ENCODE data around the gene DLGAP4. TPM values are rescaled to one million over a fixed set of nuclear protein-coding genes. Genes with fewer than 3 reads are reported as not detected.

Gene DLGAP4
- polyA plus RNA-seq, 4 donors = 45.2 to 78.3 (median 64.8) TPM

- no peak for DNase-seq (ENCODE audit: low read depth in 4 of 4, low spot score in 2 of 4)
These were observed 1.5 kb downstream of the DLGAP4 start for GRCh38 chr20:36307412-36308325.

DNA sequence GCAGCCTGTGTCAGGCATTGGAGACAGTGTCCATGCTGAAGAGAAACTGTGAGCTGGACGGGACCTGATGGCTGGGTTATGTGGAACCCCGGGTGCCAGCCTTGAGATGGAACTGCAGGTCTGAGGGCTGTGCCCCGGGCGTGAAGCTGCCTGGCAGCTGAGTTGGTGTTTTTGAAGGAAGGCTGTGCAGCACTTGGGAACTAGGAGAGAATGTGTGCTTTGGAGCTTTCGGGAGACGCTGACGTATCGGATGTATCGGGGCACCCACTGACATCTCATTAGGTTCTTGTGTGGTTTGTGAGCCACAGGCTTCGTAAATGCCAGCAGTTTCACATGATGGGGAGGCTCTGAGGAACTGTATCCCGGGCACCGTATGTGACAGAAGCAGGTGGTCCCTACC lies 2.2 kb downstream of the DLGAP4 start:
- DNase-seq (ENCODE audit: low read depth in 4 of 4, low spot score in 2 of 4) = no peak

DNA sequence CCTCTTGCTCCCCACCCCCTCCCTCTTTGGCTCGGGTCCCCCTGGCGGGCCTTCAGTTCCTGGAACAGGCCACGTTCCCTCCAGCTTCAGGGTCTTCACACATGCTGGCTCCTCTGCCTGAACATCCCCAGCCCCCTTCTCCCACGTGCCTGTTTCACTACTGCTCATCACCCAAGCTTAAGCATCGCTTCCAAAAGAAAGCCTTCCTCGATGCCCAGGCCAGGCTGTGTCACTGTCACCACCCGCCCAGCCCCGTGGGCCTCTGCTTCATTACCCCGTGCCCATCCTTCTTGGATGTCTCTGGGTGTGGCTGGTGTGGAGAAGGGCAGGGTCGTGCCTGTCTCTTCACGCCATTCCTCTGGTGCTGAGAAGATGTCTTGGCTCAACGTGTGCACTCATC lies 2.8 kb downstream of the DLGAP4 start:
- no peak for DNase-seq (ENCODE audit: low read depth in 4 of 4, low spot score in 2 of 4)

DNA sequence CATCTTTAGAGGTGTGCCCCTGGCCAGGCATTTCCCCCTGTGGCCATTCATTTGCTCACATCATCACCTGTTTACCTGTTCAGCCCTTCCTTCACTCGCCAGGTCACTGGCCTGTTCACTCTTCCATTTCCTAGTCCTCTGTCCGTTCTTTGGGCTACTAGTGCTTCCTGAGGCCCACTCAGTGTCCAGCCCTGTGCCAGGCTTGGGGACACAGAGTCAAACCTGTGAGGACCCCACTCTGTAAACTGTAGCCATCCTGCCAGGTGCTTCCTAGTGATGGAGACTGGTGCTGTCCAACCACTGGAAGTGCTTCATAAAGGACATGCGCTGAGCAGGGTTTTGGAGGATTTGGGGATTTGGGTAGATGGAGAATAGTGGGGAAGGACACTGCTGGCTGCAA lies 3.5 kb downstream of the DLGAP4 start:
- no peak for DNase-seq (ENCODE audit: low read depth in 4 of 4, low spot score in 2 of 4)

DNA sequence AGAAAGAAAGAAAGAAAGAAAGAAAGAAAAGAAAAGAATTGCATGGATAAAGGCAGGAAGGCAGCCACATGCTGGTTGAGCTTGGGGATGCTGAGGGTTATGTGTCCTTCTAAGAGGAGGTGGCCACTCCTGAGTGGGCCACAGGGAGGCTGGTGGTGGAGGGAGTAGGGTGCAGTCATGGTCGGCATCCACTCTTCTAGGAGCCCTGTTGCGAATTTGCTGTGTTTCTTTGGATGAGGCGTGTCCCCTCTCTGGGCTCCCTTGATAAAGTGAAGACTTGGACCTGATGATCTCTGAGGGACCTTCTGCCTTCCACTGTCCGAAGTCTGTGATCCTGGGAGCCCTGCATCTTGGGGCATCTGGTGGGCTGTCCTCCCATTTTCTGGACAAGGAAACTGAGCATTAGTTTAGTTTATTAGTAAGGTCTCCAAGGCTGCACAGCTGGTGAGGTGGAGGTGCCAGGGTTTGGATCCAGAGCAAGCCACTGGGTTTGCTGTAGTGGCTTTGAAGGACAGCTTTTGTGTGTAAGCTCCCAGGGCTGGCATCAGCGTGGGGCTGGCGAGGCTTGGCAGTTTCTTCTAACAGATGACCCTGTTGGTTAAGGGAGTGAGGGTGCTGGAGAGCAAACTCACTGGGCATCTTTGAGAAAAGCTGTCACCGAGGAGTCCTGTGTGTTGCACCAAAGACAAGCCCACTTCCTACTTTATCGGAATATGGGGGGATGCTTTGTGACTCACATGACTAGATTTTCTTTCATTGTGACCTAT lies 4.3 kb downstream of the DLGAP4 start:
- DNase-seq (ENCODE audit: low read depth in 4 of 4, low spot score in 2 of 4) = no peak

GRCh38 chr20:36311141-36311853 lies 5.2 kb downstream of the DLGAP4 start:
- no peak for DNase-seq (ENCODE audit: low read depth in 4 of 4, low spot score in 2 of 4)

- no peak for DNase-seq (ENCODE audit: low read depth in 4 of 4, low spot score in 2 of 4)
These were observed 6.0 kb downstream of the DLGAP4 start for GRCh38 chr20:36311854-36312723.

DNA sequence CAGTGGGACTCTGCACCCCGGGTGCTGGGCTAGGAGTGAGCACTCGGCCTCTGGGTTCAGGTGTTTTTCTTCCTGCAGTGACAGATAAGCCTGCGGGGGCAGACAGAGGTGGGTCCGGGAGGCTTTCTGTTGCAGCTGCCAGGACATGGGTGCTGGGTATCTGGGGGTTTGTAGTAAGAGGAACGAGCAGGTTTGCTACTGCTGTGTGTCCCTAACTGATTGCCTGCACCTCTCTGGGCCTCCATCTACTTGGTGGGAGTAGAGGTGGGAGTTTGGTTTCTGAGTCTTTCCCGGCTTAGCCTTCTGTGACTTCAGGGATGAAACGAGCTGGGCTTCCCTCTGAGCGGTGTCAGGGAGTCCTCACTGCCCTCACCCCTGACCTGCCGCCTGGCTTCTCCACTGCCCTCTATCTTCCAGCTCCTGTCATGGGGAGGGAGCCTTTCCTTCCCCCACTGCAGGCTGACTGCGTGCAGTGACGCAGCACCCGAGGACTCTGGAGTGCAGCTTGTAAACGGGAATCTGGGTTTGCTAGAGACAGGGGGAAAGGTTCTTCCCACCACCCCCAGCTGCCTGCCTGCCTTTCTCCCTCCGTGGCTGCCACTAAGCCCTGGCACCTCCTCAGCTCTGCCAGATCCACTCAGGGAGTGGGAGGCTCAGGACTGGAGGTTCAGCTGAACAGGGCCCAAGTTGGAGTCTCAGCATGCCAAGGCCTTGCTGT lies 6.7 kb downstream of the DLGAP4 start:
- DNase-seq (ENCODE audit: low read depth in 4 of 4, low spot score in 2 of 4) = no peak

DNA sequence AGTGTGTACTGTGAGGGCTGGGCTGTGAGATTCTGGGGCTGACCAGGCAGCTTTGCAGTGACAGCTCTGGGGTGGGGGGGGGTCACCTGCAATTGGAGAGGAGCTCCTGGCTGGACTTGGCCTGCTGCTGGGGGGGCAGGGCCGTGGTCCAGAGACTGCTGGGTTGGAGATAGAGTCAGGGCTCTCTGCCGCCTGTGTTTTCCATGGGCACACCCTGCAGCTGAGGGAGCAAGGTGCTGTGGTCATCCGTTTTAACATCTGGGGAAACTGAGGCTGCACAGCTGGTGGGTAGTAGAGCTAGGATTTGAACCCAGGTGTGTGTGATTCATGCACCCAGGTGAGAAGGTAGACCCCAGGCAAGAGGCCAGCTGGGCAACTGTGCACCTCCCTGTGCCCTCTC lies 7.3 kb downstream of the DLGAP4 start:
- DNase-seq (ENCODE audit: low read depth in 4 of 4, low spot score in 2 of 4) = no peak

GRCh38 chr20:36313926-36314325 lies 7.8 kb downstream of the DLGAP4 start:
- no peak for DNase-seq (ENCODE audit: low read depth in 4 of 4, low spot score in 2 of 4)

GRCh38 chr20:36314734-36315544 lies 8.8 kb downstream of the DLGAP4 start:
- no peak for DNase-seq (ENCODE audit: low read depth in 4 of 4, low spot score in 2 of 4)

GRCh38 chr20:36315545-36316351 lies 9.6 kb downstream of the DLGAP4 start:
- DNase-seq (ENCODE audit: low read depth in 4 of 4, low spot score in 2 of 4) = no peak

- DNase-seq (ENCODE audit: low read depth in 4 of 4, low spot score in 2 of 4) = no peak
These were observed 11.5 kb downstream of the DLGAP4 start for GRCh38 chr20:36317675-36318074.

- DNase-seq (ENCODE audit: low read depth in 4 of 4, low spot score in 2 of 4) = no peak
These were observed 12.0 kb downstream of the DLGAP4 start for GRCh38 chr20:36318166-36318565.

DNA sequence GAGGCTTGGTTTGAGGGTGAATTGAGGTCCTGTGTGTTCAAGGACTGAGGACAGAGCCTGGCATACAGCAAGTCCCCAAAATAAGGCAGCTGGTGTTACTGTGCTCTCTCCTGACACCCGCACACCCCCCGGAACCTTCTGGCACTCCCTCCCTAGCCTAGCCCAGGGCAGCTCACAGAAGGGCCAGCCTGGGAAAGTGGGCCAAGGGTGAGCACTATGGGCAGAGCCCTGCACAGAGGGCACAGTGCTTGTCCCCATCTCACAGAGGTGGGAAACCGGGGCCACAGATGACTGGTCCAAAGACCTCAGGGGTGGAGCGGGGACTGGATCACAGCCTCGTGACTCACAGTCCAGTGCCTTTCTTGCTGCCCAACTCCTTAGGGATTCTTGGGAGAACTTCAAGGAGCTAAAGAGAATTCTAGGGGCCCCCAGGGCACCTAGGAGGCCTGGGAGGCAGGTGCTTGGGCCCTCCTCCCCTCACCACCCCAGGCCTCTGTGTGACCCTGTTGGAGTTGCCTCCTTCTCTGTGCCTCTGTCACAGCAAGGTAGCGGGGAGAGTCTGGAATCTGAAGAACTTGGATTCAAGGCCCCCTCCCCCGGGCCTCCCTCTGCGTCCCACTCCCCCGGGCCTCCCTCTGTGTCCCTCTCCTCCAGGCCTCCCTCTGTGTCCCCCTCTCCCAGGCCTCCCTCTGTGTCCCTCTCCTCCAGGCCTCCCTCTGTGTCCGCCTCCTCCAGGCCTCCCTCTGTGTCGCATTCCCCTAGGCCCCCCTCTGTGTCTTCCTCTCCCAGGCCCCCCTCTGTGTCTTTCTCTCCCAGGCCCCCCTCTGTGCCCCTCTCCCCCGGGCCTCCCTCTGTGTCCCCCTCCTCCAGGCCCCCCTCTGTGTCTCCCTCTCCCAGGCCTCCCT lies 13.5 kb downstream of the DLGAP4 start:
- no peak for DNase-seq (ENCODE audit: low read depth in 4 of 4, low spot score in 2 of 4)

GRCh38 chr20:36320261-36320897 lies 14.2 kb downstream of the DLGAP4 start:
- no peak for DNase-seq (ENCODE audit: low read depth in 4 of 4, low spot score in 2 of 4)

Measured in left renal cortex interstitium (tissue), 4 donors.